Loucy (cell line): ENCODE results near the gene HOTAIR.

Experiments
- EZH2phosphoT487 ChIP-seq: fragments of 200-600 bp; IDR thresholded peaks from 2 replicates; pipeline ENCODE4 v1.6.1; 2018; ENCODE audit warnings: antibody characterized with exemption, mild to moderate bottlenecking, moderate library complexity, borderline replicate concordance
- TF ChIP-seq, protein P1 (sequence below): fragments of 200-600 bp; sonication (generic); conservative IDR thresholded peaks from 2 replicates; pipeline ENCODE4 v1.5.1; 2014; ENCODE audit warnings: mild to moderate bottlenecking, antibody characterized with exemption, low read length

DNA sequence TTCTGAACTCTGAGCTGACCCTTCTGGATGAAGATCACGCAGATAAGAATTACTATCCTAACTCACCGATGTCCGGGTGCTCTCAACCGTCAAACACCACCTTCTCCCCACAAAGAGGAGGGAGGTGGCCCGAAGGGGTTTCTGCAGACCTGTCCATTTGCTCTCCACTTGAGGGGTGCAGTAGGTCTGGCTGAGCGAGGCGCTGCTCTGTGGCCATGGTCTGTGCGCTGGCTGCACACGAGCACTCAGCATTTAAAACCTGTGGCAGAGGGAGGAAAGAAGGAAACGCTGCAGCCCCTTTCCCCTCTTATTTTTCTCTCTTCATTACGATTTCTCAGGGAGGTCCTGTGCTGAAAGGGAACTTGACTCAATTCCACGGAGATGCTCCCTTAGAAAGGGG is 37.7 kb downstream of the HOTAIR start:
- TF ChIP-seq, protein P1, sequence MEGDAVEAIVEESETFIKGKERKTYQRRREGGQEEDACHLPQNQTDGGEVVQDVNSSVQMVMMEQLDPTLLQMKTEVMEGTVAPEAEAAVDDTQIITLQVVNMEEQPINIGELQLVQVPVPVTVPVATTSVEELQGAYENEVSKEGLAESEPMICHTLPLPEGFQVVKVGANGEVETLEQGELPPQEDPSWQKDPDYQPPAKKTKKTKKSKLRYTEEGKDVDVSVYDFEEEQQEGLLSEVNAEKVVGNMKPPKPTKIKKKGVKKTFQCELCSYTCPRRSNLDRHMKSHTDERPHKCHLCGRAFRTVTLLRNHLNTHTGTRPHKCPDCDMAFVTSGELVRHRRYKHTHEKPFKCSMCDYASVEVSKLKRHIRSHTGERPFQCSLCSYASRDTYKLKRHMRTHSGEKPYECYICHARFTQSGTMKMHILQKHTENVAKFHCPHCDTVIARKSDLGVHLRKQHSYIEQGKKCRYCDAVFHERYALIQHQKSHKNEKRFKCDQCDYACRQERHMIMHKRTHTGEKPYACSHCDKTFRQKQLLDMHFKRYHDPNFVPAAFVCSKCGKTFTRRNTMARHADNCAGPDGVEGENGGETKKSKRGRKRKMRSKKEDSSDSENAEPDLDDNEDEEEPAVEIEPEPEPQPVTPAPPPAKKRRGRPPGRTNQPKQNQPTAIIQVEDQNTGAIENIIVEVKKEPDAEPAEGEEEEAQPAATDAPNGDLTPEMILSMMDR = no peak
- no peak for TF ChIP-seq EZH2phosphoT487
